Endothelial cell of umbilical vein (primary cell): ENCODE data around the gene RTL3. TPM values are rescaled to one million over a fixed set of nuclear protein-coding genes. Genes with fewer than 3 reads are reported as not detected.

ENCODE experiments used
- BruUV-seq: library from RNA; stranded (reverse); fragments of 400-500 nt; replicated peaks from 2 replicates; lab custom pipeline; 2021; lab: Mats Ljungman, UMichigan
- CTCF ChIA-PET: fragments of 300-600, 350-600 bp; sonication (Branson Sonifier 250); formaldehyde crosslinking; loops from one replicate; lab custom pipeline; 2021; ENCODE audit warnings: antibody characterized with exemption, inconsistent platforms; lab: Charles Lee
- POLR2A ChIA-PET: fragments of 300-600, 350-600 bp; sonication (Branson Sonifier 250); formaldehyde crosslinking; loops from one replicate; lab custom pipeline; 2021; ENCODE audit warnings: antibody characterized with exemption, inconsistent platforms; lab: Charles Lee
- DNase-seq: peaks from one replicate; pipeline ENCODE4 v3.0.0-alpha.2; 2011; ENCODE audit warnings: low read depth, low spot score
- FAIRE-seq: peaks from 2 replicates; lab custom pipeline; 2011; peaks lifted over from hg19 to GRCh38; lab: Jason Lieb, UNC
- H2AFZ ChIP-seq: 2 replicates; pipeline ENCODE4 v1.6.0; 2012; ENCODE audit warnings: low read depth, low read length, control low read depth, inconsistent platforms
- H3K27ac ChIP-seq: 2 replicates; pipeline ENCODE4 v1.5.1; 2011; ENCODE audit warnings: low read depth, mild to moderate bottlenecking, control low read depth, low read length, moderate library complexity; ENCODE audit not compliant: insufficient read depth
- H3K27me3 ChIP-seq, 2 experiments: 2 replicates each; pipeline versions ENCODE4 v1.6.0 to v1.6.1; 2011; ENCODE audit warnings: low read length in 2 of 2, mixed read lengths in 1 of 2; ENCODE audit not compliant: control insufficient read depth in 2 of 2, insufficient read depth in 2 of 2
- H3K36me3 ChIP-seq, 2 experiments: 2 replicates in 1 of 2; 3 replicates in 1 of 2; pipeline ENCODE4 v1.5.1; 2011; ENCODE audit warnings: low read length in 2 of 2, mild to moderate bottlenecking in 1 of 2, moderate library complexity in 1 of 2; ENCODE audit not compliant: control insufficient read depth in 2 of 2, insufficient read depth in 2 of 2; ENCODE audit errors: extremely low read depth in 1 of 2
- H3K4me1 ChIP-seq: 3 replicates; pipeline ENCODE4 v1.5.1; 2011; ENCODE audit warnings: mild to moderate bottlenecking, low read length; ENCODE audit not compliant: control insufficient read depth, insufficient read depth; ENCODE audit errors: extremely low read depth
- H3K4me2 ChIP-seq: 2 replicates; pipeline ENCODE4 v1.6.1; 2011; ENCODE audit warnings: low read length, control low read depth, mixed read lengths; ENCODE audit not compliant: insufficient read depth
- H3K4me3 ChIP-seq, 3 experiments: fragments of 200-600 bp in 1 of 3; sonication (generic), shearing (Covaris generic) in 1 of 3; replicated peaks in 1 of 3; 2 replicates each; pipeline ENCODE4 v1.5.1; 2011 to 2016; ENCODE audit warnings: control low read depth in 3 of 3, low read length in 3 of 3, mild to moderate bottlenecking in 2 of 3, inconsistent platforms in 1 of 3, low read depth in 1 of 3, moderate library complexity in 1 of 3; ENCODE audit not compliant: insufficient read depth in 1 of 3
- H3K79me2 ChIP-seq: 2 replicates; pipeline ENCODE4 v1.6.0; 2012; ENCODE audit warnings: low read length, inconsistent platforms; ENCODE audit not compliant: control insufficient read depth, insufficient read depth
- H3K9ac ChIP-seq: replicated peaks from 2 replicates; pipeline ENCODE3; 2011; ENCODE audit warnings: low read length, control low read depth; ENCODE audit not compliant: insufficient read depth; ENCODE audit errors: extremely low read depth
- H3K9me1 ChIP-seq: replicated peaks from 3 replicates; pipeline ENCODE4 v1.6.0; 2011; ENCODE audit warnings: mild to moderate bottlenecking, low read length; ENCODE audit not compliant: control insufficient read depth, insufficient read depth; ENCODE audit errors: extremely low read depth
- H3K9me3 ChIP-seq: replicated peaks from 2 replicates; pipeline ENCODE4 v1.5.1; 2012; ENCODE audit warnings: low read length, inconsistent platforms; ENCODE audit not compliant: control insufficient read depth, insufficient read depth
- H4K20me1 ChIP-seq: replicated peaks from 2 replicates; pipeline ENCODE3; 2011; ENCODE audit warnings: mild to moderate bottlenecking, low read length; ENCODE audit not compliant: control insufficient read depth, insufficient read depth; ENCODE audit errors: extremely low read depth
- GATA2 ChIP-seq: IDR thresholded peaks from 2 replicates; pipeline ENCODE4 v1.7.0; 2011; ENCODE audit warnings: low read depth, mild to moderate bottlenecking, moderate library complexity, mixed read lengths, low read length; ENCODE audit not compliant: insufficient read length, insufficient read depth
- dilution Hi-C: fragments of 300-500 bp; cut with MboI; formaldehyde crosslinking; loops from one replicate; pipeline ENCODE4 v1.15.0; 2019; ENCODE audit warnings: low sequenced_read_pairs; ENCODE audit not compliant: extremely low pct_ligation_motif_present
- intact Hi-C: fragments of 100-400 bp; cut with micrococcal nuclease; formaldehyde crosslinking; loops from one replicate; pipeline ENCODE4 v1.10.0; 2022
- polyA plus RNA-seq, 4 experiments: library from polyadenylated mRNA; depleted of rRNA in 3 of 4; stranded (reverse) in 3 of 4; unstranded in 1 of 4; fragments of >200 nt; gene quantifications; 2 replicates each; pipeline versions ENCODE4 v1.2.1 to v1.2.3, GENCODE V29; 2011 to 2012; ENCODE audit warnings: missing spikeins in 1 of 4
- total RNA-seq: library from RNA; stranded (reverse); gene quantifications from 2 replicates; pipeline ENCODE4 v1.2.3, GENCODE V29; 2021

The RTL3 gene
- total and polyA plus RNA-seq, 2 donors (not counting 3 experiments of a cell fraction or from before 2014, with no cell fraction given) = 0.04 TPM; not detected in 1

- no peak overlapping the region for H3K9ac ChIP-seq
- no peaks in the 10 kb centered on the region for H3K9me1 ChIP-seq
- TF ChIP-seq GATA2 = no peak
- no peak overlapping the region for H3K4me3 ChIP-seq
- H2AFZ ChIP-seq = no peak overlapping the region
- H3K79me2 ChIP-seq = no peaks in the 10 kb centered on the region
- dilution Hi-C loops (no loop called here), intact Hi-C loops (no loop called here)
- no peak for DNase-seq
- FAIRE-seq = no peak
- no peaks in the 10 kb centered on the region for H3K4me1 ChIP-seq
- H3K36me3 ChIP-seq = no peaks in the 10 kb centered on the region
- H3K27me3 ChIP-seq = no peaks in the 10 kb centered on the region
- POLR2A ChIA-PET = no interaction called here
- H4K20me1 ChIP-seq = no peaks in the 10 kb centered on the region
- no peaks in the 10 kb centered on the region for H3K9me3 ChIP-seq
- no peak overlapping the region for H3K27ac ChIP-seq
- CTCF ChIA-PET = no interaction called here
- no TSS peak for BruUV-seq
- no peak overlapping the region for H3K4me2 ChIP-seq
These were observed 44.9 kb downstream of the RTL3 start for GRCh38 chrX:78614264-78614663.

Other genes starting within 250 kb of the RTL3 start
- 0.49 and 0.72 TPM in 2 replicates for gene LPAR4, start 88.4 kb upstream of the RTL3 start, total RNA-seq
- 0.07 and 0.25 TPM in 2 replicates for gene LPAR4, start 88.4 kb upstream of the RTL3 start, polyA plus RNA-seq